ENCODE results near the gene AMPD1. TPM values are rescaled to one million over a fixed set of nuclear protein-coding genes. Genes with fewer than 3 reads are reported as not detected.

Gene AMPD1
- total and polyA plus RNA-seq, 2 donors (not counting 1 experiment from before 2014, with no cell fraction given) = 0.18 TPM; not detected in 1

- ChIA-PET POLR2A (no interaction called here), CTCF (no interaction called here)
- TF ChIP-seq CTCF (IDR thresholded peaks at IDR 0.05) = no peak
- TF ChIP-seq EZH2 (IDR thresholded peaks at IDR 0.05; ENCODE audit: borderline replicate concordance, insufficient read depth, low read depth, low read length, poor library complexity, severe bottlenecking) = no peak
- Mint-ChIP-seq H3K4me1 (no peaks in the 10 kb centered on the region), H3K4me3 (no peak overlapping the region), H3K9me3 (ENCODE audit: insufficient read depth) (no peaks in the 10 kb centered on the region), H3K27me3 (no peaks in the 10 kb centered on the region), H3K27ac (no peak overlapping the region)
- intact Hi-C loops (cut with micrococcal nuclease) = no loop called here
- peaks cover 50% of the 10 kb centered on the region for H3K79me2 ChIP-seq (ENCODE audit: control insufficient read depth, insufficient read depth, low read length)
- H3K36me3 ChIP-seq (replicated peaks in 1 of 2; ENCODE audit: control extremely low read depth in 1 of 2, control insufficient read depth in 1 of 2, extremely low read depth in 1 of 2, insufficient read depth in 2 of 2, low read length in 1 of 2) = peaks cover 31 to 82% of the 10 kb centered on the region in 2 experiments
- DNase-seq (no peak), ATAC-seq (ENCODE audit: low read depth) (no peak)
- H3K4me3 ChIP-seq (ENCODE audit: control extremely low read depth in 1 of 5, extremely low read depth in 1 of 5, insufficient read depth in 1 of 5, low read depth in 2 of 5, low read length in 4 of 5) = no peak overlapping the region
- no peaks in the 10 kb centered on the region for H3K27me3 ChIP-seq (replicated peaks in 1 of 4; ENCODE audit: control extremely low read depth in 1 of 4, control insufficient read depth in 3 of 4, insufficient read depth in 4 of 4, low read length in 3 of 4)
- no peaks in the 10 kb centered on the region for H3K9me3 ChIP-seq (ENCODE audit: control extremely low read depth in 1 of 3, control insufficient read depth in 2 of 3, insufficient read depth in 1 of 3, low read length in 2 of 3)
- H3K27ac ChIP-seq (ENCODE audit: low read length in 2 of 2) = no peak overlapping the region
- peaks cover 52% of the 10 kb centered on the region for H4K20me1 ChIP-seq (ENCODE audit: control insufficient read depth, insufficient read depth, low read length, poor library complexity, severe bottlenecking)
- H3K4me2 ChIP-seq (replicated peaks; ENCODE audit: low read depth, low read length, poor library complexity, severe bottlenecking) = no peak overlapping the region
- H2AFZ ChIP-seq (ENCODE audit: insufficient read depth, low read depth, low read length, poor library complexity, severe bottlenecking) = no peak overlapping the region
- WGBS (ENCODE audit: insufficient coverage) = no CpG with 5 or more reads among the region's 1 CpG
- no peaks in the 10 kb centered on the region for H3K4me1 ChIP-seq (ENCODE audit: control insufficient read depth in 2 of 2, insufficient read depth in 2 of 2, low read length in 2 of 2)
- no peak overlapping the region for H3K9ac ChIP-seq (ENCODE audit: low read length)
These were observed 40.1 kb upstream of the AMPD1 start for GRCh38 chr1:114735479-114735878.

GRCh38 chr1:114729782-114730181, 34.4 kb upstream of the AMPD1 start:
- TF ChIP-seq EZH2 (IDR thresholded peaks at IDR 0.05; ENCODE audit: borderline replicate concordance, insufficient read depth, low read depth, low read length, poor library complexity, severe bottlenecking) (no peak), CTCF (IDR thresholded peaks at IDR 0.05) (no peak)
- no CpG with 5 or more reads among the region's 1 CpG for WGBS (ENCODE audit: insufficient coverage)
- Histone ChIP-seq H3K4me1 (ENCODE audit: control insufficient read depth in 2 of 2, insufficient read depth in 2 of 2, low read length in 2 of 2) (no peaks in the 10 kb centered on the region), H3K27me3 (replicated peaks in 1 of 4; ENCODE audit: control extremely low read depth in 1 of 4, control insufficient read depth in 3 of 4, insufficient read depth in 4 of 4, low read length in 3 of 4) (no peaks in the 10 kb centered on the region), H3K79me2 (ENCODE audit: control insufficient read depth, insufficient read depth, low read length) (peaks cover 6% of the 10 kb centered on the region), H3K4me3 (ENCODE audit: control extremely low read depth in 1 of 5, extremely low read depth in 1 of 5, insufficient read depth in 1 of 5, low read depth in 2 of 5, low read length in 4 of 5) (no peak overlapping the region), H2AFZ (ENCODE audit: insufficient read depth, low read depth, low read length, poor library complexity, severe bottlenecking) (no peak overlapping the region), H4K20me1 (ENCODE audit: control insufficient read depth, insufficient read depth, low read length, poor library complexity, severe bottlenecking) (peaks cover 8% of the 10 kb centered on the region), H3K9me3 (ENCODE audit: control extremely low read depth in 1 of 3, control insufficient read depth in 2 of 3, insufficient read depth in 1 of 3, low read length in 2 of 3) (no peaks in the 10 kb centered on the region), H3K9ac (ENCODE audit: low read length) (no peak overlapping the region), H3K36me3 (replicated peaks in 1 of 2; ENCODE audit: control extremely low read depth in 1 of 2, control insufficient read depth in 1 of 2, extremely low read depth in 1 of 2, insufficient read depth in 2 of 2, low read length in 1 of 2) (peaks cover 48 to 95% of the 10 kb centered on the region in 2 experiments), H3K4me2 (replicated peaks; ENCODE audit: low read depth, low read length, poor library complexity, severe bottlenecking) (no peak overlapping the region), H3K27ac (ENCODE audit: low read length in 2 of 2) (no peak overlapping the region)
- ChIA-PET POLR2A (no interaction called here), CTCF (no interaction called here)
- H3K27ac Mint-ChIP-seq = no peak overlapping the region
- H3K4me3 Mint-ChIP-seq = no peak overlapping the region
- intact Hi-C loops (cut with micrococcal nuclease) = no loop called here
- H3K9me3 Mint-ChIP-seq (ENCODE audit: insufficient read depth) = no peaks in the 10 kb centered on the region
- ATAC-seq (ENCODE audit: low read depth) = no peak
- DNase-seq = no peak
- H3K27me3 Mint-ChIP-seq = no peaks in the 10 kb centered on the region
- H3K4me1 Mint-ChIP-seq = no peaks in the 10 kb centered on the region

Data from B cell (primary cell).